Measurements from ENCODE around the gene FNDC5.

GRCh38 chr1:32871364-32872191, 866 bp upstream of the FNDC5 start:
- no peak for TF ChIP-seq MYC (CRISPR knock-in tag; IDR thresholded peaks at IDR 0.05; ENCODE audit: borderline replicate concordance)
- no peak for TF ChIP-seq CHD4 (IDR thresholded peaks at IDR 0.05; ENCODE audit: borderline replicate concordance, low read length)
- no peak for TF ChIP-seq LRRFIP1 (CRISPR knock-in tag; conservative IDR thresholded peaks at IDR 0.05)
- TF ChIP-seq POLR2A (IDR thresholded peaks at IDR 0.05; ENCODE audit: insufficient read depth in 1 of 2, low read depth in 2 of 2, low read length in 2 of 2), result no peak
- no peak for TF ChIP-seq RFX3 (CRISPR knock-in tag; IDR thresholded peaks at IDR 0.05)
- TF ChIP-seq JUNB (CRISPR knock-in tag; IDR thresholded peaks at IDR 0.05; ENCODE audit: borderline replicate concordance), result no peak
- no peak for TF ChIP-seq E2F1 (CRISPR knock-in tag; IDR thresholded peaks at IDR 0.05)
- no peak for TF ChIP-seq ZNF703 (CRISPR knock-in tag; IDR thresholded peaks at IDR 0.05; ENCODE audit: borderline replicate concordance)
- no peak for TF ChIP-seq MAZ (IDR thresholded peaks at IDR 0.05; ENCODE audit: borderline replicate concordance, low read depth, low read length)
- no peak for TF ChIP-seq MAZ (CRISPR knock-in tag; IDR thresholded peaks at IDR 0.05; ENCODE audit: low read depth)
